Esophagus squamous epithelium (tissue), 5 donors: Measurements from ENCODE around the gene TWIST2. TPM values are rescaled to one million over a fixed set of nuclear protein-coding genes. Genes with fewer than 3 reads are reported as not detected.

ENCODE experiments used
- DNase-seq: peaks from one replicate; lab custom pipeline; 2025; lab: John Stamatoyannopoulos, UW
- H3K27ac ChIP-seq, 4 donors: fragments of 200-600 bp; sonication (generic); one replicate each; pipeline ENCODE4 v1.5.1; 2016 to 2019; ENCODE audit warnings: mild to moderate bottlenecking in 1 of 4
- H3K27me3 ChIP-seq, 4 donors: fragments of 200-600 bp; sonication (generic); 1 replicate in 3 of 4; 2 replicates in 1 of 4; pipeline versions ENCODE4 v1.5.1 to v1.6.0; 2017 to 2021; ENCODE audit warnings: antibody characterized with exemption in 1 of 4
- H3K36me3 ChIP-seq, 3 donors: fragments of 200-600 bp; sonication (generic); one replicate each; pipeline ENCODE4 v1.5.1; 2016 to 2019
- H3K4me1 ChIP-seq, 3 donors: fragments of 200-600 bp; sonication (generic); one replicate each; pipeline ENCODE4 v1.5.1; 2017 to 2019
- H3K4me3 ChIP-seq, 4 donors: fragments of 200-600 bp; sonication (generic); 1 replicate in 3 of 4; 2 replicates in 1 of 4; pipeline ENCODE4 v1.5.1; 2016 to 2019; ENCODE audit warnings: mild to moderate bottlenecking in 2 of 4, moderate library complexity in 1 of 4
- H3K9me3 ChIP-seq, 3 donors: fragments of 200-600 bp; sonication (generic); one replicate each; pipeline ENCODE4 v1.5.1; 2016 to 2019
- POLR2A ChIP-seq, 4 donors: fragments of 450-650 bp; IDR thresholded peaks; one replicate each; pipeline ENCODE4 v1.6.1; 2017; ENCODE audit warnings: antibody characterized with exemption in 4 of 4, mild to moderate bottlenecking in 4 of 4, moderate library complexity in 3 of 4
- WGBS, 2 donors: methylation state at CpG; one replicate each; pipeline ENCODE4 v1.1.5; 2018; 5-methylcytosine and 5-hydroxymethylcytosine counted together
- intact Hi-C: fragments of 100-400 bp; cut with DNase I; formaldehyde crosslinking; loops from one replicate; pipeline ENCODE4 v1.15.0; 2022
- total RNA-seq, 4 donors: library from RNA; depleted of rRNA; stranded (reverse); fragments of >200 nt; gene quantifications; one replicate each; pipeline ENCODE4 v1.1.0, GENCODE V29; 2016
- TF ChIP-seq, protein P1 (sequence below), 6 experiments: fragments of 450-650 bp in 4 of 6; fragments of 200-600 bp in 2 of 6; sonication (generic) in 2 of 6; IDR thresholded peaks; one replicate each; pipeline ENCODE4 v1.5.1; 2016 to 2019; ENCODE audit warnings: antibody characterized with exemption in 6 of 6, mild to moderate bottlenecking in 4 of 6, moderate library complexity in 4 of 6
- donor health status: DM: yes; HTN: yes; CAD: no.

Gene TWIST2
- total RNA-seq, 4 donors from 2014 or later: 3.1 to 33.0 (median 4.9) TPM

DNA sequence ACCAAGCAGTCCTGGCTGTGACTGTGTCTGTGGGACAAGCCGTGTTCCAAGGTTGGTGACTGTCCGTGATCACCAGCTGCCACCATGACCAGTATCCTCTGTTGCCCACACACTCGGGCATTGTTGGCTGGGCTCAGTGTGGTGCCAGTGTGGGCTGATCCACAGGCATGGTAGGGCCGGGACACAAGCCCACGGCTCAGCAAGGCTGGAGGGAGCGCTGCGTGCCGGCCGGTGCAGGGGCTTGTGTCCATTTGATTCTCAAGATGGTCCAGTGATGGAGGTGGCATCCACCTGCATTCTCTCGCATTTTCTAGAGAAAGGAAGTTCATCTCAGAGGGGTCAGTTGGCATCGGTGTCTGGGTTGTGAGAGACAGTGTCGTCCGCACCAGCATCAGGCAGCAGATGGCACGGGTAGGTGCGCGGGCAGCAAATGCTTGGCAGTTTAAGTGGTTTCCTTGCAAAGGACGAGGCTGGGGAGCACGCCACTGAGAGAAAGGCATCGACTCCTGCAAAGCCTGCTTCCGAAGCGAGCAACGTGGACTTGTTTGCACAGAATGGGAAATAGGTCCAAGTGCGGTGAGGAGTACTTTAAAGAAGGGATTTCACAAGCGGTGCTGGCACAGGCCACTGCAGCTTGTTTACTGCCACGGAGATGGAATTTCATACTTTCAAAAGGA is 20.9 kb downstream of the TWIST2 start:
- Histone ChIP-seq H3K27ac (peak overlapping the region in 3 of 4 donors; percentile 58 to 85 (median 71)), H3K36me3 (no peaks in the 10 kb centered on the region), H3K4me1 (peaks cover 18 to 54% (median 23%) of the 10 kb centered on the region in 3 donors), H3K9me3 (no peaks in the 10 kb centered on the region), H3K27me3 (peaks cover 0 to 6% (median 0%) of the 10 kb centered on the region in 4 donors), H3K4me3 (no peak overlapping the region)
- TF ChIP-seq POLR2A (IDR thresholded peaks at IDR 0.05): no peak
- TF ChIP-seq, protein P1, sequence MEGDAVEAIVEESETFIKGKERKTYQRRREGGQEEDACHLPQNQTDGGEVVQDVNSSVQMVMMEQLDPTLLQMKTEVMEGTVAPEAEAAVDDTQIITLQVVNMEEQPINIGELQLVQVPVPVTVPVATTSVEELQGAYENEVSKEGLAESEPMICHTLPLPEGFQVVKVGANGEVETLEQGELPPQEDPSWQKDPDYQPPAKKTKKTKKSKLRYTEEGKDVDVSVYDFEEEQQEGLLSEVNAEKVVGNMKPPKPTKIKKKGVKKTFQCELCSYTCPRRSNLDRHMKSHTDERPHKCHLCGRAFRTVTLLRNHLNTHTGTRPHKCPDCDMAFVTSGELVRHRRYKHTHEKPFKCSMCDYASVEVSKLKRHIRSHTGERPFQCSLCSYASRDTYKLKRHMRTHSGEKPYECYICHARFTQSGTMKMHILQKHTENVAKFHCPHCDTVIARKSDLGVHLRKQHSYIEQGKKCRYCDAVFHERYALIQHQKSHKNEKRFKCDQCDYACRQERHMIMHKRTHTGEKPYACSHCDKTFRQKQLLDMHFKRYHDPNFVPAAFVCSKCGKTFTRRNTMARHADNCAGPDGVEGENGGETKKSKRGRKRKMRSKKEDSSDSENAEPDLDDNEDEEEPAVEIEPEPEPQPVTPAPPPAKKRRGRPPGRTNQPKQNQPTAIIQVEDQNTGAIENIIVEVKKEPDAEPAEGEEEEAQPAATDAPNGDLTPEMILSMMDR (IDR thresholded peaks at IDR 0.05): no peak
- no peak for DNase-seq
- intact Hi-C loops: no loop called here
- 53 to 83% methylated on average over 5 to 23 of the region's 25 CpGs for WGBS, 2 donors

DNA sequence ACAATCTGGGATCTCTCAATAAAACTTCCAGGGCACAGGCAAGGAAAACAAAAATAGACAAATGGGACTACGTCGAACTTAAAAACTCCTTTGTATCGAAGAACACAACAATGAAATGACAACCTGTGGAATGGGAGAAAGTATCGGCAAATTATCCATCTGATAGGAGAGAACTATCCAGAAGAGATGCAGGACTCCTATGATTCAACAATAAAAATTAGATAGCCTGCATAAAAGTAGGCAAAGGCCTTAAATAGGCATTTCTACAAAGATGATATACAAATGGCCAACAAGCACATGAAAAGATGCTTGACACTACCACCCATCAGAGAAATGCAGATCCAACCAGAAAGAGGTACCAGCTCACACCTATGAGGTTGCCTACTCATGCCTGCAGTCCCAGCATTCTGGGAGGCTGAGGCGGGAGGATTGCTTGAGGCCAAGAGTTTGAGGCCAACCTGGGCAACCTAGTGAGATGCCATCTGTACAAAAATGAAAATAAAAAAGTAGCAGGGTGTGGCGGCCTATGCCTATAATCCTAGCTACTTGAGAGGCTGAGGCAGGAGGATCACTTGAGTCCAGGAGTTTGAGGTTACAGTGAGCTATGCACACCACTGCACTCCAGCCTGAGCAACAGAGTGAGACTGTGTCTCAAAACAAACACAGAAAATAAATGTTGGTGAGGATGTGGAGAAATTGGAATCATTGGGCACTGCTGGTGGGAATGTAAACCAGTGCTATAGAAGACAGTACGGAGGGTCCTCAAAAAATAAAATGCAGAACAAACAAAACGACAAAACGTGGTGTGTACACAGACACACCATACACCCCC is 21.6 kb downstream of the TWIST2 start:
- DNase-seq: no peak
- Histone ChIP-seq H3K4me1 (peaks cover 11 to 49% (median 17%) of the 10 kb centered on the region in 3 donors), H3K4me3 (no peak overlapping the region), H3K9me3 (no peaks in the 10 kb centered on the region), H3K36me3 (no peaks in the 10 kb centered on the region), H3K27ac (peak overlapping the region in 3 of 4 donors; percentile 58 to 85 (median 74)), H3K27me3 (peaks cover 0 to 6% (median 0%) of the 10 kb centered on the region in 4 donors)
- WGBS, 2 donors: 72 to 90% methylated on average over 9 of the region's 9 CpGs
- TF ChIP-seq POLR2A (IDR thresholded peaks at IDR 0.05): no peak
- TF ChIP-seq, protein P1 (IDR thresholded peaks at IDR 0.05): no peak
- intact Hi-C loops: no loop called here

DNA sequence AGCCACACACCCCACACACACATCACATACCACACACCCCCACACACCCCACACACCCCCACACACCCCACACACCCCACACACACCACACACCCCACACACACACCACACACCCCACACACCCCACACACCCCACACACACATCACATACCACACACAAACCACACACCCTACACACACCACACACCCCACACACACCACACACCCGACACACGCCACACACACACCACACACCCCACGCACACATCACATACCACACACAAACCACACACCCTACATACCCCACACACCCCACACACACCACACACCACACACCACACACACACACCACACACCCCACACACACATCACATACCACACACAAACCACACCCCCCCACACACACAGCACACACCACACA is 22.4 kb downstream of the TWIST2 start:
- H3K27ac ChIP-seq: peak overlapping the region in 1 of 4 donors; percentile 74
- H3K9me3 ChIP-seq: no peaks in the 10 kb centered on the region
- peaks cover 0 to 6% (median 0%) of the 10 kb centered on the region in 4 donors for H3K27me3 ChIP-seq
- intact Hi-C loops: no loop called here
- no peak for TF ChIP-seq POLR2A (IDR thresholded peaks at IDR 0.05)
- TF ChIP-seq, protein P1 (IDR thresholded peaks at IDR 0.05): no peak
- no peak for DNase-seq
- no peak overlapping the region for H3K4me3 ChIP-seq
- WGBS, 2 donors: 80 to 100% methylated on average over 1 to 2 of the region's 3 CpGs
- H3K4me1 ChIP-seq: peaks cover 3 to 41% (median 12%) of the 10 kb centered on the region in 3 donors
- H3K36me3 ChIP-seq: no peaks in the 10 kb centered on the region

DNA sequence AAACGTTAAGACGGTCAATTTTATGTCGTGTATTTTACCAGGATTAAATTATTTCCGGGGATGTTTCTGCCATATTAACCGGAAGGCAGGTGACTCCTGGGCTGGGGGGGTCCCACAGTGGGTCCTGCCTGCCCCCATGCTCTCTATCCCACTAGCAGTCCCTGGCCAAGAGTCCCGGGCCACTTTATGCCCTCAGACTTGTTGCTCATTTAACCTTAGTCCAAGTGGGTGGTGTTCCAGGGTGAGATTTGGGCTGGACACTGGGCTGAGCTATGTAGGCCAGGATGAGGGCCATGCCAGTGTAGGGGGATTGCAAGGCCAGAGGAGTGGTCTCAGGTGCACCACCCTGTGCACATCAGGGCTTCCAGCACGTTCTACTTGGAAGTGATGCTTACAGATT is 24.1 kb downstream of the TWIST2 start:
- 89% methylated on average over 5 to 6 of the region's 7 CpGs for WGBS, 2 donors
- Histone ChIP-seq H3K4me3 (no peak overlapping the region), H3K27ac (no peak overlapping the region), H3K9me3 (no peaks in the 10 kb centered on the region), H3K4me1 (peaks cover 0 to 34% (median 13%) of the 10 kb centered on the region in 3 donors), H3K27me3 (peaks cover 0 to 6% (median 0%) of the 10 kb centered on the region in 4 donors), H3K36me3 (no peaks in the 10 kb centered on the region)
- intact Hi-C loops: no loop called here
- TF ChIP-seq POLR2A (IDR thresholded peaks at IDR 0.05): no peak
- TF ChIP-seq, protein P1 (IDR thresholded peaks at IDR 0.05): no peak
- DNase-seq: no peak
